ENCODE measurements around the gene SEMA4G. TPM values are rescaled to one million over a fixed set of nuclear protein-coding genes. Genes with fewer than 3 reads are reported as not detected.
"Not testable (repeated sequence)": the region's sequence is repeated elsewhere in the genome, so short reads cannot be mapped to it uniquely, and the experiment has no call there.

SEMA4G gene
- total RNA-seq, 1 experiment from 2014 or later, result not detected

DNA sequence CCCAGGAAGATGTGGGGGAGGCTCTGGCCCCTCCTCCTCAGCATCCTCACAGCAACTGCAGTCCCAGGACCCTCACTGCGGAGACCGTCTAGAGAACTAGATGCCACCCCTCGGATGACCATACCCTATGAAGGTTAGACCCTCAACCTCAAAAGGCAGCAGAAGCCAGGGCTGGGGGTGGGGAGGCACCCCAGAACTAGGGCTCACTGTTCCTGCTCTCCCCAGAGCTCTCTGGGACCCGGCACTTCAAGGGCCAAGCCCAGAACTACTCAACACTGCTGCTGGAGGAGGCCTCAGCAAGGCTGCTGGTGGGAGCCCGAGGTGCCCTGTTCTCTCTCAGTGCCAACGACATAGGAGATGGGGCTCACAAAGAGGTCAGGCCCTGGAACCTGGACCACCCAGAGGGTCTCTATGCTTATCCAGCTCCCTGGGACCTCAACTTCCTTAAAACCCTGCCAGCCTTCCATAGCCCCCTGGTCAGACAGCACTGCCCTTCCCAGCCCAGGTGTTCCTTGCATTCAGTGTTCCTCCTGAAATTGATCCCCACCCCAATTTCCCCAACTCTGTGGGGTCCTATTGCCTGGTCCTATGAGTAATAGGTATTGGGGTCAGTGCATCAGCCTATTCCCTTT, 3.7 kb downstream of the SEMA4G start:
- H2AFZ ChIP-seq (ENCODE audit: low read length), result no peak overlapping the region
- H3K9me3 ChIP-seq (ENCODE audit: low read length), result no peaks in the 10 kb centered on the region
- no peaks in the 10 kb centered on the region for H3K36me3 ChIP-seq (ENCODE audit: insufficient read depth, low read length)
- no peak overlapping the region for H3K9ac ChIP-seq (ENCODE audit: low read length)
- H3K27me3 ChIP-seq (ENCODE audit: low read length), result no peaks in the 10 kb centered on the region
- DNase-seq, result no peak
- no peak overlapping the region for H3K27ac ChIP-seq (ENCODE audit: low read length)
- H3K4me2 ChIP-seq (ENCODE audit: low read depth, low read length, poor library complexity, severe bottlenecking), result no peak overlapping the region
- no peaks in the 10 kb centered on the region for H4K20me1 ChIP-seq (ENCODE audit: insufficient read depth, low read depth, low read length)
- no peaks in the 10 kb centered on the region for H3K79me2 ChIP-seq (ENCODE audit: low read length)
- peaks cover 11% of the 10 kb centered on the region for H3K4me1 ChIP-seq (ENCODE audit: low read length)
- no peaks in the 10 kb centered on the region for H3K9me2 ChIP-seq (replicated peaks; ENCODE audit: insufficient read depth, low read length)
- no peak overlapping the region for H3K4me3 ChIP-seq (ENCODE audit: low read length)

- not testable (repeated sequence) for H3K4me3 ChIP-seq (ENCODE audit: low read length); H3K9me3 ChIP-seq (ENCODE audit: low read length); H3K27ac ChIP-seq (ENCODE audit: low read length); H2AFZ ChIP-seq (ENCODE audit: low read length); H3K9me2 ChIP-seq (replicated peaks; ENCODE audit: insufficient read depth, low read length); H3K27me3 ChIP-seq (ENCODE audit: low read length); H3K4me1 ChIP-seq (ENCODE audit: low read length); H4K20me1 ChIP-seq (ENCODE audit: insufficient read depth, low read depth, low read length); DNase-seq; H3K36me3 ChIP-seq (ENCODE audit: insufficient read depth, low read length); H3K79me2 ChIP-seq (ENCODE audit: low read length); H3K4me2 ChIP-seq (ENCODE audit: low read depth, low read length, poor library complexity, severe bottlenecking); H3K9ac ChIP-seq (ENCODE audit: low read length)
Observed at GRCh38 chr10:100975397-100975796, 6.1 kb downstream of the SEMA4G start.

DNA sequence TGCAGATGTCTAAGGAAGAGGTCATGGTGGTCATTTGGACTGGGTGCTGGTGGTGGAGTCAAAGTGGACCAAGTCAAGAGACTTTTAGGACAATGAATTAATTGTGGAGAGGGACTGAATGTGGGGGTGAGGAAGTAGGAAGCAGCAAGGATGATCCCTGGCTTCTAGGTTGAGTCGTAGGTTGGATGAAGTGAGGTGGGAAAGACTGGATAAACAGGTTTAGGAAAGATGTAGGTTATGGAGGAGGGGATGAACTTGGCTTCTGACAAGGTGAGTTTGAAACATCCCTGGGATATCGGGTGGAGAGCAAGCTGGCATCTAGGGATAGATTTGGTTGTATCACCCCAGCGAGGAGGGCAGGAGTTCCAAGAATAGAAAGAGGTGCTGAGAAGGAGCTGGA, 7.6 kb downstream of the SEMA4G start:
- Histone ChIP-seq H3K36me3 (ENCODE audit: insufficient read depth, low read length) (peaks cover 4% of the 10 kb centered on the region; the same call in 1 of the 2 replicates), H3K79me2 (ENCODE audit: low read length) (no peaks in the 10 kb centered on the region), H4K20me1 (ENCODE audit: insufficient read depth, low read depth, low read length) (no peaks in the 10 kb centered on the region), H3K9ac (ENCODE audit: low read length) (no peak overlapping the region), H3K27ac (ENCODE audit: low read length) (no peak overlapping the region), H3K9me3 (ENCODE audit: low read length) (no peaks in the 10 kb centered on the region), H3K4me1 (ENCODE audit: low read length) (no peaks in the 10 kb centered on the region), H2AFZ (ENCODE audit: low read length) (no peak overlapping the region), H3K27me3 (ENCODE audit: low read length) (no peaks in the 10 kb centered on the region), H3K9me2 (replicated peaks; ENCODE audit: insufficient read depth, low read length) (no peaks in the 10 kb centered on the region), H3K4me3 (ENCODE audit: low read length) (no peak overlapping the region), H3K4me2 (ENCODE audit: low read depth, low read length, poor library complexity, severe bottlenecking) (no peak overlapping the region)
- DNase-seq, result no peak

GRCh38 chr10:100977436-100977835, 8.1 kb downstream of the SEMA4G start:
- H3K27me3 ChIP-seq (ENCODE audit: low read length), result no peaks in the 10 kb centered on the region
- H3K79me2 ChIP-seq (ENCODE audit: low read length), result no peaks in the 10 kb centered on the region
- no peaks in the 10 kb centered on the region for H4K20me1 ChIP-seq (ENCODE audit: insufficient read depth, low read depth, low read length)
- H3K27ac ChIP-seq (ENCODE audit: low read length), result no peak overlapping the region
- H3K4me2 ChIP-seq (ENCODE audit: low read depth, low read length, poor library complexity, severe bottlenecking), result no peak overlapping the region
- no peaks in the 10 kb centered on the region for H3K9me2 ChIP-seq (replicated peaks; ENCODE audit: insufficient read depth, low read length)
- DNase-seq, result no peak
- H3K4me3 ChIP-seq (ENCODE audit: low read length), result no peak overlapping the region
- peaks cover 4% of the 10 kb centered on the region; the same call in 1 of the 2 replicates for H3K36me3 ChIP-seq (ENCODE audit: insufficient read depth, low read length)
- no peaks in the 10 kb centered on the region for H3K4me1 ChIP-seq (ENCODE audit: low read length)
- no peak overlapping the region for H2AFZ ChIP-seq (ENCODE audit: low read length)
- no peak overlapping the region for H3K9ac ChIP-seq (ENCODE audit: low read length)
- no peaks in the 10 kb centered on the region for H3K9me3 ChIP-seq (ENCODE audit: low read length)

DNA sequence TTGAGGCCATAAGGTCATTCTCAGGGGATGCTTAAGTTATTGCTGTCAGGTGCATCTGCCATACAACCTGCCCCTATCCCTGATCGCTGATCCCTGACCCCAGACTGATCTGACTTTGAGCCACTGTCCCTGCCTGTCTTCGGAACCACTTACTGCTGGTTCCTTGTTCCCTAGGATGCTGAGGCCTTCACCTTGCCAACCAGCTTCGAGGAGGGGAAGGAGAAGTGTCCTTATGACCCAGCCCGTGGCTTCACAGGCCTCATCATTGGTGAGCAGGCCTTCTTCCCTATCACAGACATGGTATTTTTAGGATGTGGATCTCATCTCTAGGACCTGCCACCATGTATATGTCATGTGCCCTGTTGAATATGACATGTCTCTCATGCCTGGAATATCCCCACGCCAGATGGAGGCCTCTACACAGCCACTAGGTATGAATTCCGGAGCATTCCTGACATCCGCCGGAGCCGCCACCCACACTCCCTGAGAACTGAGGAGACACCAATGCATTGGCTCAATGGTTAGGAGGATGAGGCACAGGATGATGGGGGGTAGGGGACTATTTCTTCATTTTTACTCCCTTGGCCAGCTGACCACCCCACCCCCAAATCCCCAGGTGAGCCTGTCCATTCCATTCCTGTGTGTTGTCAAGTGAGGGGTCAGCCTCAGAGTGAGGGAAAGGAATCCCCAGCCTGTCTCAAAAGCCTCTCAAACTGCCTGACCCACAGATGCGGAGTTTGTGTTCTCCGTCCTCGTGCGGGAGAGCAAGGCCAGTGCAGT, 9.0 kb downstream of the SEMA4G start:
- Histone ChIP-seq H3K9me3 (ENCODE audit: low read length) (no peaks in the 10 kb centered on the region), H3K4me3 (ENCODE audit: low read length) (no peak overlapping the region), H3K79me2 (ENCODE audit: low read length) (no peaks in the 10 kb centered on the region), H4K20me1 (ENCODE audit: insufficient read depth, low read depth, low read length) (no peaks in the 10 kb centered on the region), H3K4me1 (ENCODE audit: low read length) (no peaks in the 10 kb centered on the region), H3K4me2 (ENCODE audit: low read depth, low read length, poor library complexity, severe bottlenecking) (no peak overlapping the region), H3K27ac (ENCODE audit: low read length) (no peak overlapping the region), H3K9me2 (replicated peaks; ENCODE audit: insufficient read depth, low read length) (no peaks in the 10 kb centered on the region), H3K36me3 (ENCODE audit: insufficient read depth, low read length) (peaks cover 4% of the 10 kb centered on the region; the same call in 1 of the 2 replicates), H3K9ac (ENCODE audit: low read length) (no peak overlapping the region), H3K27me3 (ENCODE audit: low read length) (no peaks in the 10 kb centered on the region), H2AFZ (ENCODE audit: low read length) (no peak overlapping the region)
- DNase-seq, result no peak

GRCh38 chr10:100978901-100979195, 9.5 kb downstream of the SEMA4G start:
- H3K4me1 ChIP-seq (ENCODE audit: low read length), result no peaks in the 10 kb centered on the region
- H3K27me3 ChIP-seq (ENCODE audit: low read length), result no peaks in the 10 kb centered on the region
- no peak overlapping the region for H2AFZ ChIP-seq (ENCODE audit: low read length)
- DNase-seq, result no peak
- peaks cover 4% of the 10 kb centered on the region; the same call in 1 of the 2 replicates for H3K36me3 ChIP-seq (ENCODE audit: insufficient read depth, low read length)
- H3K9me2 ChIP-seq (replicated peaks; ENCODE audit: insufficient read depth, low read length), result no peaks in the 10 kb centered on the region
- H4K20me1 ChIP-seq (ENCODE audit: insufficient read depth, low read depth, low read length), result no peaks in the 10 kb centered on the region
- no peak overlapping the region for H3K27ac ChIP-seq (ENCODE audit: low read length)
- H3K9ac ChIP-seq (ENCODE audit: low read length), result no peak overlapping the region
- H3K9me3 ChIP-seq (ENCODE audit: low read length), result no peaks in the 10 kb centered on the region
- no peaks in the 10 kb centered on the region for H3K79me2 ChIP-seq (ENCODE audit: low read length)
- H3K4me3 ChIP-seq (ENCODE audit: low read length), result no peak overlapping the region
- H3K4me2 ChIP-seq (ENCODE audit: low read depth, low read length, poor library complexity, severe bottlenecking), result no peak overlapping the region

GRCh38 chr10:100979791-100980272, 10.5 kb downstream of the SEMA4G start:
- no peaks in the 10 kb centered on the region for H3K79me2 ChIP-seq (ENCODE audit: low read length)
- no peaks in the 10 kb centered on the region for H3K9me2 ChIP-seq (replicated peaks; ENCODE audit: insufficient read depth, low read length)
- no peak overlapping the region for H3K4me2 ChIP-seq (ENCODE audit: low read depth, low read length, poor library complexity, severe bottlenecking)
- no peak overlapping the region for H2AFZ ChIP-seq (ENCODE audit: low read length)
- no peak overlapping the region for H3K27ac ChIP-seq (ENCODE audit: low read length)
- no peaks in the 10 kb centered on the region for H3K4me1 ChIP-seq (ENCODE audit: low read length)
- H3K27me3 ChIP-seq (ENCODE audit: low read length), result no peaks in the 10 kb centered on the region
- H3K9me3 ChIP-seq (ENCODE audit: low read length), result no peaks in the 10 kb centered on the region
- no peak for DNase-seq
- H3K36me3 ChIP-seq (ENCODE audit: insufficient read depth, low read length), result peaks cover 4% of the 10 kb centered on the region; the same call in 1 of the 2 replicates
- no peaks in the 10 kb centered on the region for H4K20me1 ChIP-seq (ENCODE audit: insufficient read depth, low read depth, low read length)
- no peak overlapping the region for H3K9ac ChIP-seq (ENCODE audit: low read length)
- H3K4me3 ChIP-seq (ENCODE audit: low read length), result no peak overlapping the region

GRCh38 chr10:100980311-100980710, 11.0 kb downstream of the SEMA4G start:
- Histone ChIP-seq H3K27ac (ENCODE audit: low read length) (no peak overlapping the region), H3K4me3 (ENCODE audit: low read length) (no peak overlapping the region), H3K9me3 (ENCODE audit: low read length) (no peaks in the 10 kb centered on the region), H2AFZ (ENCODE audit: low read length) (no peak overlapping the region), H3K9me2 (replicated peaks; ENCODE audit: insufficient read depth, low read length) (no peaks in the 10 kb centered on the region), H3K36me3 (ENCODE audit: insufficient read depth, low read length) (peaks cover 4% of the 10 kb centered on the region; the same call in 1 of the 2 replicates), H3K79me2 (ENCODE audit: low read length) (no peaks in the 10 kb centered on the region; the same call in 1 of the 2 replicates), H3K27me3 (ENCODE audit: low read length) (no peaks in the 10 kb centered on the region), H4K20me1 (ENCODE audit: insufficient read depth, low read depth, low read length) (no peaks in the 10 kb centered on the region), H3K9ac (ENCODE audit: low read length) (no peak overlapping the region), H3K4me2 (ENCODE audit: low read depth, low read length, poor library complexity, severe bottlenecking) (no peak overlapping the region), H3K4me1 (ENCODE audit: low read length) (no peaks in the 10 kb centered on the region)
- DNase-seq, result no peak
